Measurements from ENCODE around the gene NOTCH4. TPM values are rescaled to one million over a fixed set of nuclear protein-coding genes. Genes with fewer than 3 reads are reported as not detected.

NOTCH4 gene
- total and polyA plus RNA-seq, 2 of the 4 experiments (the other 2 are of a cell fraction), result 0.96 to 1.3 TPM

GRCh38 chr6:32222333-32223230 lies 1.3 kb downstream of the NOTCH4 start:
- H3K9ac ChIP-seq (ENCODE audit: low read depth, low read length), result no peak overlapping the region
- DNase-seq, result no peak
- no peaks in the 10 kb centered on the region for H3K36me3 ChIP-seq (ENCODE audit: control insufficient read depth, insufficient read depth, low read length)
- no peaks in the 10 kb centered on the region for H3K9me1 ChIP-seq (ENCODE audit: insufficient read depth, low read length)
- H3K56ac ChIP-seq (ENCODE audit: extremely low read depth, insufficient read depth, low read length), result no peak overlapping the region
- no peak overlapping the region for H2AK9ac ChIP-seq (replicated peaks; ENCODE audit: low read depth, low read length, poor library complexity)
- H4K8ac ChIP-seq (ENCODE audit: low read depth in 2 of 2, low read length in 2 of 2), result no peak overlapping the region
- H2AFZ ChIP-seq (replicated peaks; ENCODE audit: low read length, poor library complexity), result peak overlapping the region; percentile 21
- ChIA-PET CTCF (no interaction called here), POLR2A (ENCODE audit: unreplicated experiment) (no interaction called here)
- H3K4me1 ChIP-seq (ENCODE audit: control insufficient read depth, insufficient read depth, low read length), result no peaks in the 10 kb centered on the region
- H3K23ac ChIP-seq (ENCODE audit: low read depth, low read length), result no peak overlapping the region
- no peak overlapping the region for H4K5ac ChIP-seq (ENCODE audit: low read depth, low read length)
- peaks cover 40% of the 10 kb centered on the region for H3K27me3 ChIP-seq (ENCODE audit: control insufficient read depth, insufficient read depth, low read length)
- dilution Hi-C loops (cut with HindIII; ENCODE audit: low sequenced_read_pairs, unreplicated experiment) (no loop called here), intact Hi-C loops (cut with micrococcal nuclease) (no loop called here), in situ Hi-C loops (cut with MboI; ENCODE audit: low sequenced_read_pairs) (no loop called here)
- H2AK5ac ChIP-seq (ENCODE audit: low read depth, low read length), result no peak overlapping the region
- no peak overlapping the region for H3K18ac ChIP-seq (ENCODE audit: low read depth, low read length)
- no peak overlapping the region for H2BK5ac ChIP-seq (ENCODE audit: low read depth, low read length, poor library complexity, severe bottlenecking)
- H2BK15ac ChIP-seq (ENCODE audit: low read depth, low read length), result no peak overlapping the region
- no peak overlapping the region for H4K91ac ChIP-seq (ENCODE audit: insufficient read depth, low read depth, low read length)
- TF ChIP-seq SMC3 (IDR thresholded peaks at IDR 0.05; ENCODE audit: low read depth, low read length) (no peak), RCOR1 (IDR thresholded peaks at IDR 0.05; ENCODE audit: insufficient replicate concordance, low read length) (no peak), MAFK (IDR thresholded peaks at IDR 0.05; ENCODE audit: low read depth, low read length) (no peak)
- no peaks in the 10 kb centered on the region for H4K20me1 ChIP-seq (ENCODE audit: insufficient read depth, low read length)
- H2BK20ac ChIP-seq (ENCODE audit: low read depth, low read length), result no peak overlapping the region
- H2BK120ac ChIP-seq (ENCODE audit: low read depth, low read length), result no peak overlapping the region
- no peak overlapping the region for H3K4me2 ChIP-seq (ENCODE audit: low read depth, low read length)
- H3K9me3 ChIP-seq (ENCODE audit: control insufficient read depth, insufficient read depth, low read length), result no peaks in the 10 kb centered on the region
- WGBS, 2 experiments (ENCODE audit: extremely low coverage in 2 of 2, insufficient read length in 1 of 2), result no CpG with 5 or more reads among the region's 8 CpGs
- H3K4me3 ChIP-seq (ENCODE audit: insufficient read depth, low read depth, low read length), result no peak overlapping the region
- ATAC-seq (ENCODE audit: low read depth), result no peak
- H3K4ac ChIP-seq (ENCODE audit: low read depth, low read length), result no peak overlapping the region
- no peaks in the 10 kb centered on the region for H3K79me1 ChIP-seq (ENCODE audit: low read depth in 1 of 2, low read length in 2 of 2)
- H3K27ac ChIP-seq (ENCODE audit: insufficient read depth, low read length), result no peak overlapping the region
- H3K14ac ChIP-seq (replicated peaks; ENCODE audit: low read depth, low read length), result no peak overlapping the region
- no TSS peak for BruUV-seq (replicated peaks)
